ENCODE results near the gene NRXN2. TPM values are rescaled to one million over a fixed set of nuclear protein-coding genes. Genes with fewer than 3 reads are reported as not detected.

The NRXN2 gene
- total RNA-seq, 2 experiments from 2014 or later: 0.07 to 0.22 TPM

DNA sequence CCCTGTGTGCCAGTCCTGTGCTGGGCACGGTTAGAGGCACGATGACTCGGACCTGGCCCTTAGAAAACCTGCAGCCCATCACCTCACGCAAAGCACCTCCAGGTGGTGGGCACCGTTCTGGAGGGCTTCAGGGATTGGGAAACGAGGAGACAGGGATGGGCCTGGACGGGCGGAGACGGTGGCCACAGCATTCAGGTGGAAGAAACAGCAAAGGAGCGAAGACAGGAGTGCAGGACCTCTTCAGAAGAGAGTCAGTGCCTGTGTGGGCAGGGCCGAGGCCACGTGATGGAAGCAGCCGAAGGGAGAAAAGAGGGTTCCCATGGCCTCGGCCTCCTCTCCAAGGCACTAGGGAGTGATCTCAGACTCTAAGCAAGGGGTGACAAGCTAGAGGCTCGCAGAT is 140.1 kb downstream of the NRXN2 start:
- TF ChIP-seq, protein P1, sequence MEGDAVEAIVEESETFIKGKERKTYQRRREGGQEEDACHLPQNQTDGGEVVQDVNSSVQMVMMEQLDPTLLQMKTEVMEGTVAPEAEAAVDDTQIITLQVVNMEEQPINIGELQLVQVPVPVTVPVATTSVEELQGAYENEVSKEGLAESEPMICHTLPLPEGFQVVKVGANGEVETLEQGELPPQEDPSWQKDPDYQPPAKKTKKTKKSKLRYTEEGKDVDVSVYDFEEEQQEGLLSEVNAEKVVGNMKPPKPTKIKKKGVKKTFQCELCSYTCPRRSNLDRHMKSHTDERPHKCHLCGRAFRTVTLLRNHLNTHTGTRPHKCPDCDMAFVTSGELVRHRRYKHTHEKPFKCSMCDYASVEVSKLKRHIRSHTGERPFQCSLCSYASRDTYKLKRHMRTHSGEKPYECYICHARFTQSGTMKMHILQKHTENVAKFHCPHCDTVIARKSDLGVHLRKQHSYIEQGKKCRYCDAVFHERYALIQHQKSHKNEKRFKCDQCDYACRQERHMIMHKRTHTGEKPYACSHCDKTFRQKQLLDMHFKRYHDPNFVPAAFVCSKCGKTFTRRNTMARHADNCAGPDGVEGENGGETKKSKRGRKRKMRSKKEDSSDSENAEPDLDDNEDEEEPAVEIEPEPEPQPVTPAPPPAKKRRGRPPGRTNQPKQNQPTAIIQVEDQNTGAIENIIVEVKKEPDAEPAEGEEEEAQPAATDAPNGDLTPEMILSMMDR (IDR thresholded peaks at IDR 0.05): no peak
- H3K27ac Mint-ChIP-seq: no peak overlapping the region
- H3K4me3 Mint-ChIP-seq: no peak overlapping the region
- ChIA-PET CTCF (no interaction called here), POLR2A (no interaction called here)
- intact Hi-C loops (cut with micrococcal nuclease): no loop called here
- DNase-seq: no peak
- no peak for ATAC-seq
- H3K36me3 Mint-ChIP-seq (ENCODE audit: low read depth): no peaks in the 10 kb centered on the region
- H3K9me3 Mint-ChIP-seq: peaks cover 2% of the 10 kb centered on the region
- no peaks in the 10 kb centered on the region for H3K4me1 Mint-ChIP-seq (ENCODE audit: low read depth)
- H3K27me3 Mint-ChIP-seq: peaks cover 1% of the 10 kb centered on the region

DNA sequence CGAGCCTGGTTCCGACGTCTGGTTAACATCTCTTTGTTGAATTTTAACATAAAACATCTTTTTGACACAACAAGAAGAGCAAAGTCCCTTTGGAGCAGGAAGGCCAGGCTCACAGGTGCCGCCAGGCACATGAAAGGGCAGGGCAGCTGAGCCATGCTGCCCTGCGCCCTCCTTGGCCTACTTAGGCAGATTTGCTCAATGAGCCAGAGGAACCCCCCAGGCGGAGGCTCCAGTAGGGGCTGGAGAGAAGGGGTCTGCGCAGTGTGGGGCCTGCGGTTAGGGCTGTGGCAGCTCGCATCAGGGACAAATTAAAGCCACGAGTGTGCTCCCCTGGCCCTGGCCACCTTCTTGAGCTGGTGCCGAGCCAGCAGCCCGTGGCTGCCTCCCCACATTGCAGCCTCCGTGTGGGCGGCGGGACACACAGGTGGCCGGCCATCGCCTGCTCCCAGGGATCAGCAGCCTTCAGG is 141.9 kb downstream of the NRXN2 start:
- H3K4me1 Mint-ChIP-seq (ENCODE audit: low read depth): no peaks in the 10 kb centered on the region
- no peak overlapping the region for H3K4me3 Mint-ChIP-seq
- no peak overlapping the region for H3K27ac Mint-ChIP-seq
- ChIA-PET CTCF (interaction anchor here (1.2 to 1.5 kb wide), 2 partner anchors 16 to 70 kb away, joined by 3 to 6 read pairs; no protein-coding TSS in a partner anchor), POLR2A (interaction anchor here (1.1 kb wide), 1 partner anchor 9 kb away, joined by 3 read pairs; no protein-coding TSS in a partner anchor)
- DNase-seq (no peak), ATAC-seq (no peak)
- intact Hi-C loops (cut with micrococcal nuclease): no loop called here
- H3K36me3 Mint-ChIP-seq (ENCODE audit: low read depth): no peaks in the 10 kb centered on the region
- TF ChIP-seq, protein P1 (IDR thresholded peaks at IDR 0.05): no peak
- H3K27me3 Mint-ChIP-seq: no peaks in the 10 kb centered on the region
- no peaks in the 10 kb centered on the region for H3K9me3 Mint-ChIP-seq

DNA sequence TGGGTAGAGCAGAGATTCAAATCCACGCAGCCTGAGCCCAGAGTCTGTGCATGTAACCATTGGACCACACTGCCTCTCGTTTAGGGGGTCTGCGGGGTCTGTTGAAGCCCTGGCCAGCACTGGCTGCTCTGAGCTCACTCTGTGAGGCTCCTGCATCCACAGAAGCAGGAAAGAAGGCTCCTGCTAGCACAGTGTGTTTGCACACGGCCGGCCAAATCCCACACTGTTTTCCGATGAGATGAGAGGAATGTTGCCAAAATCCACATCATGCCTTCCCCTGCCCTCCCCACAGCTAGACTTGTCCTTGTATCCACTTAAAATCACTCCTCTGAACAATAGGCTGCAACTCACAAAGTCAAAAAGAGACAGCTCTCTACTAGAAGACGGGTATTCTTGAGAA is 142.6 kb downstream of the NRXN2 start:
- Mint-ChIP-seq H3K27me3 (no peaks in the 10 kb centered on the region), H3K4me1 (ENCODE audit: low read depth) (no peaks in the 10 kb centered on the region), H3K36me3 (ENCODE audit: low read depth) (no peaks in the 10 kb centered on the region), H3K9me3 (no peaks in the 10 kb centered on the region), H3K4me3 (no peak overlapping the region), H3K27ac (no peak overlapping the region)
- TF ChIP-seq, protein P1 (IDR thresholded peaks at IDR 0.05): no peak
- intact Hi-C loops (cut with micrococcal nuclease): no loop called here
- ChIA-PET POLR2A (interaction anchor here (0.5 to 1.1 kb wide), 2 partner anchors 9 to 55 kb away, joined by 3 read pairs; no protein-coding TSS in a partner anchor), CTCF (interaction anchor here (1.2 to 1.5 kb wide), 2 partner anchors 15 to 71 kb away, joined by 3 to 6 read pairs; no protein-coding TSS in a partner anchor)
- DNase-seq (no peak), ATAC-seq (no peak)

DNA sequence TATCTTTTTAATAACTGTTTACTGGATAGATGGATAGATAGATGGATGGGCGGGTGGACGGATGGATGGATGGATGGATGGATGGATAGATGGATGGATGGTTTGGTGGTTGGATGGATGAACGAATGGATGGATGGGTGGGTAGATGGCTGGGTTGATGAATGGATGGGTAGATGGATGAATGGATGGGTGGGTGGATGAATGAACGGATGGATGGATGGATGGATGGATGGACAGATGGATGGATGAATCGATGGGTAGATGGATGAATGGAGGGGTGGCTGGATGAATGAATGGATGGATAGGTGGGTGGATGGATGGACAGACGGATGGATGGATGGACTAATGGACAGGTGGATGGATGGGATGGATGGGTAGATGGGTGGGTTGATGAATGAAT is 145.8 kb downstream of the NRXN2 start:
- no peaks in the 10 kb centered on the region for H3K4me1 Mint-ChIP-seq (ENCODE audit: low read depth)
- ATAC-seq (no peak), DNase-seq (no peak)
- TF ChIP-seq, protein P1 (IDR thresholded peaks at IDR 0.05): no peak
- no peaks in the 10 kb centered on the region for H3K36me3 Mint-ChIP-seq (ENCODE audit: low read depth)
- POLR2A ChIA-PET: no interaction called here
- H3K27me3 Mint-ChIP-seq: peaks cover 3% of the 10 kb centered on the region
- no peak overlapping the region for H3K4me3 Mint-ChIP-seq
- CTCF ChIA-PET: interaction anchor here (1.2 kb wide), 1 partner anchor 49 kb away, joined by 3 read pairs; no protein-coding TSS in a partner anchor
- no peaks in the 10 kb centered on the region for H3K9me3 Mint-ChIP-seq
- intact Hi-C loops (cut with micrococcal nuclease): no loop called here
- H3K27ac Mint-ChIP-seq: no peak overlapping the region

DNA sequence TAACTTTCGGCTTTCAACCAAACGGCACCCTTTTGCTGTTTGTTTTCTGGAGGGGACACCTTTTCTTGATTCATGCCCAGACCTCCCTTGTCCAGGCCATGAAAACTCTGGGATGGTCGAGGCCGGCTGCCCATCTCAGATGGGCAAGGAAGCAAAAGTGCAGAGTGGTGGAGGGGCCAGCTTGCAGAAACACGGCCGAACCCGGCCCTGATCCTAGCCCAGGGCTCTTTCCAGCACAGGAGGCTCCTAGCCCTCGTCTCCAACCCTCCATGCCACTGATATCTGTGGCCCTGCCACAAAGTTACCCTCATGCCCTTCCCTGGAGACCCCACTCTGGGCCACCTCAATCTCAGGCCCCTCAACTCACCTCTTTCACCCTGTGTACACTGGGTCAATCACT is 150.9 kb downstream of the NRXN2 start:
- no peaks in the 10 kb centered on the region for H3K4me1 Mint-ChIP-seq (ENCODE audit: low read depth)
- H3K27me3 Mint-ChIP-seq: peaks cover 3% of the 10 kb centered on the region
- ChIA-PET CTCF (no interaction called here), POLR2A (interaction anchor here (1.2 kb wide), 1 partner anchor 9 kb away, joined by 3 read pairs; no protein-coding TSS in a partner anchor)
- DNase-seq (no peak), ATAC-seq (no peak)
- H3K27ac Mint-ChIP-seq: no peak overlapping the region
- intact Hi-C loops (cut with micrococcal nuclease): no loop called here
- TF ChIP-seq, protein P1 (IDR thresholded peaks at IDR 0.05): no peak
- H3K9me3 Mint-ChIP-seq: no peaks in the 10 kb centered on the region
- no peak overlapping the region for H3K4me3 Mint-ChIP-seq
- no peaks in the 10 kb centered on the region for H3K36me3 Mint-ChIP-seq (ENCODE audit: low read depth)
